Erythroblast (primary cell): ENCODE results near the gene HYAL2.
"Not testable (repeated sequence)": the region's sequence is repeated elsewhere in the genome, so short reads cannot be mapped to it uniquely, and the experiment has no call there.

Experiments used
- GATA1 ChIP-seq: IDR thresholded peaks from 2 replicates; pipeline ENCODE4 v1.6.1; 2011; ENCODE audit warnings: low read depth, mild to moderate bottlenecking, control low read depth, low read length, moderate library complexity
- POLR2A ChIP-seq: IDR thresholded peaks from 2 replicates; pipeline ENCODE4 v1.6.1; 2011; ENCODE audit warnings: mild to moderate bottlenecking, low read length

GRCh38 chr3:50312041-50312440 is 10.5 kb downstream of the HYAL2 start:
- TF ChIP-seq POLR2A, GATA1: not testable (repeated sequence)
